Thoracic aorta (tissue), 2 donors: ENCODE results near the gene MYOCOS. TPM values are rescaled to one million over a fixed set of nuclear protein-coding genes. Genes with fewer than 3 reads are reported as not detected.
"Not testable (repeated sequence)": the region's sequence is repeated elsewhere in the genome, so short reads cannot be mapped to it uniquely, and the experiment has no call there.

Experiments
- ATAC-seq: fragments of 150-250 bp; one replicate; pipeline ENCODE4 v1.8.0; 2017; ENCODE audit warnings: low read depth; ENCODE audit not compliant: insufficient number of reproducible peaks, low FRiP score
- DNase-seq: peaks from one replicate; pipeline ENCODE4 v3.0.0-alpha.2; 2020; ENCODE audit warnings: low spot score
- H3K27ac ChIP-seq, 2 donors: fragments of 200-600 bp; sonication (generic); 1 replicate in 1 of 2; 2 replicates in 1 of 2; pipeline ENCODE4 v1.5.1; 2016; ENCODE audit warnings: mild to moderate bottlenecking in 2 of 2, moderate library complexity in 2 of 2
- H3K27me3 ChIP-seq: fragments of 200-600 bp; sonication (generic); replicated peaks from 2 replicates; pipeline ENCODE4 v1.6.0; 2016; ENCODE audit warnings: mild to moderate bottlenecking; ENCODE audit not compliant: insufficient read depth
- H3K36me3 ChIP-seq: fragments of 200-600 bp; sonication (generic); one replicate; pipeline ENCODE4 v1.5.1; 2016
- H3K4me1 ChIP-seq, 2 donors: fragments of 200-600 bp; sonication (generic); 1 replicate in 1 of 2; 2 replicates in 1 of 2; pipeline versions ENCODE4 v1.5.1 to v1.6.0; 2016; ENCODE audit warnings: low read depth in 2 of 2, mild to moderate bottlenecking in 1 of 2; ENCODE audit not compliant: control insufficient read depth in 1 of 2
- H3K4me3 ChIP-seq: fragments of 200-600 bp; sonication (generic); 2 replicates; pipeline ENCODE4 v1.5.1; 2016; ENCODE audit warnings: mild to moderate bottlenecking
- H3K9me3 ChIP-seq: fragments of 200-600 bp; sonication (generic); 2 replicates; pipeline ENCODE4 v1.5.1; 2016
- CTCF ChIP-seq: fragments of 200-600 bp; sonication (generic); IDR thresholded peaks from one replicate; pipeline ENCODE4 v1.5.1; 2019; ENCODE audit warnings: antibody characterized with exemption
- total RNA-seq, 2 donors: library from RNA; depleted of rRNA; stranded (reverse); fragments of >200 nt; gene quantifications; one replicate each; pipeline versions ENCODE4 v1.1.0 to v1.2.3, GENCODE V29; 2016

Gene MYOCOS
- total RNA-seq, 2 donors from 2014 or later = not detected

DNA sequence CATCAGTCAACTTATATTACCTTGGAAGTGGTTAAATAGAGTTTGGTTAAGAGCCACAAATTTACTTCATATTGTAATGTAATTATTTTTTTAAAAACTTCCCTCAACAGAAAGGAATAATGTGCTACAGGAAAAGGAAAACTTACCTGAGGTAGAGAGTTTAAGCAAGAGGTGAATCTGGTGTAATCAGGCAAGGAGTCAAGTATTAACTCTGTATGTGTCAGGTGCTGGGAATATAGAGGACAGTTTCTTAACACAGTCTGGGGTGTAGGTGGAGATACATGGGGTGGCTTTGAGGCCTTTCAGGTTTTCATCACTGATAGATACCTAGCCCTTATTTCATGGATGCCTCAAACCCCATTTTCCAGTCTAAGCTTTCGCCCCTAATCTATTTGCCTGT lies 25.9 kb upstream of the MYOCOS start:
- ATAC-seq (no peak), DNase-seq (no peak)
- Histone ChIP-seq H3K36me3 (peaks cover 23% of the 10 kb centered on the region), H3K4me1 (no peaks in the 10 kb centered on the region), H3K27ac (peak overlapping the region in 1 of 2 donors; percentile 41), H3K27me3 (no peaks in the 10 kb centered on the region), H3K9me3 (no peaks in the 10 kb centered on the region), H3K4me3 (no peak overlapping the region)
- TF ChIP-seq CTCF = no peak

DNA sequence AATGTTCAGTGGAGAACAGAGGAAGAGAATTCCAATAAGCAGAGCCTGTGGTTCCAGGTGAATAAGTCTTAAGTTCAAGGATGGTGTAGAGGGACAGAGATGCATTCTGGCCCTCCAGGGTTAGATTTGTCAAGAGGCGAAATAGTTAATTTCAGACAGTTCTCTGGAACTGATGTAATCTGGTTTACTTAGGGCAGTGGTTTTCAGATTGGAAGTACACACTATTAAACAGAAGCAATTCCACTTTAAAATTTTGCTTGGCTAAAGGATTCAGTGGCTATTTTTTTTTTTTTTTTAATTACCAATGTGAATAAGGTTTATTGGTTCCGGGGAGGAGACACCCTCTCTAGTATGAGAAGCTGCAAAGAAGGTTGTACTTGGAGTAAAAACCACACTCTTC lies 25.3 kb upstream of the MYOCOS start:
- Histone ChIP-seq H3K27ac (no peak overlapping the region), H3K36me3 (peaks cover 19% of the 10 kb centered on the region), H3K4me1 (no peaks in the 10 kb centered on the region), H3K4me3 (no peak overlapping the region), H3K9me3 (no peaks in the 10 kb centered on the region), H3K27me3 (no peaks in the 10 kb centered on the region)
- ATAC-seq (no peak), DNase-seq (no peak)
- no peak for TF ChIP-seq CTCF

GRCh38 chr1:171597203-171597602 lies 24.8 kb upstream of the MYOCOS start:
- Histone ChIP-seq H3K9me3 (no peaks in the 10 kb centered on the region), H3K36me3 (peaks cover 14% of the 10 kb centered on the region), H3K27me3 (no peaks in the 10 kb centered on the region), H3K27ac (no peak overlapping the region), H3K4me3 (no peak overlapping the region), H3K4me1 (no peaks in the 10 kb centered on the region)
- no peak for DNase-seq
- no peak for ATAC-seq
- TF ChIP-seq CTCF = no peak

- H3K9me3 ChIP-seq, H3K4me3 ChIP-seq, H3K4me1 ChIP-seq, H3K36me3 ChIP-seq, H3K27ac ChIP-seq, H3K27me3 ChIP-seq, DNase-seq, ATAC-seq: not testable (repeated sequence)
Observed at GRCh38 chr1:171600310-171600709, 21.7 kb upstream of the MYOCOS start.

DNA sequence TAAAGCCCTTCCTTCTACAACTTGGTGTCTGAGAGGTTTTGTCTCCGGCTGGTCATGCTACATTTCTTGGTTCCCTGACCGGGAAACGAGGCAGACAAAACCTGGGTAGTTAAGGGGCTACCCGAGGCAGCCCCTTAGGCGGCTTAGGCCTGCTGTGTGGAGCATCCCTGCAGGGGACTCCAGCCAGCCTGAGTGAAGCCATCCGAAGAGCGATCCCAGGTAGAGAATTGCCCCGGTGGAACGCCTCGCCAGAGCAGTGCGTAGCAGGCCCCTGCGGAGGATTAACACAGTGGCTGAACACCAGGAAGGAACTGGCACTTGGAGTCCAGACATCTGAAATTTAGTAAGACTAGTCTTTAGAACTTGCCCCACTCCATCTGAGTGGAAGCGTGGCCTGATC lies 21.2 kb upstream of the MYOCOS start:
- Histone ChIP-seq H3K27ac (no peak overlapping the region), H3K4me3 (no peak overlapping the region), H3K36me3 (no peaks in the 10 kb centered on the region), H3K4me1 (no peaks in the 10 kb centered on the region), H3K9me3 (no peaks in the 10 kb centered on the region), H3K27me3 (no peaks in the 10 kb centered on the region)
- TF ChIP-seq CTCF = no peak
- no peak for ATAC-seq
- DNase-seq = no peak

DNA sequence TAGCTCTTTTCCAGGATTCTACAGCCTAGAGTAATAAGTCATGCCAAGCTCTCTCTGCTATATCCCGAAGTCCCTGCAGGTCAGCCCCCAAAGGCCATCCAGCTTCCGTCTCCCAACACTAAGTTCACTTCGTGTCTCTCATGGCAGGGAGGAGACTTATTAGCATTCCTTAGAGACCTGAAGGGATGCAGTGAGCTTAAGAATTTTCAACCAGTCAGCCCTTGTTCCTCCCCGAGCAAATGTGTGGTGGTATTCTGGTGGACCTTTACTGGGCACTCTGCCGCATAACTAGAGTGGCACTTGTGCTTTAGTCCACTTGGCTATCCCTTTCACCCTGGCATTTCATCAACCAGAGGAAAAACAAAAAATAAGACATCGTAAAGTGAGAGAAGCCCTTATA lies 19.0 kb upstream of the MYOCOS start:
- not testable (repeated sequence) for H3K27me3 ChIP-seq, H3K27ac ChIP-seq, DNase-seq, ATAC-seq, H3K36me3 ChIP-seq, H3K4me1 ChIP-seq, H3K9me3 ChIP-seq, H3K4me3 ChIP-seq
